ENCODE data around the gene KCNQ1. TPM values are rescaled to one million over a fixed set of nuclear protein-coding genes. Genes with fewer than 3 reads are reported as not detected.

The KCNQ1 gene
- total and polyA plus RNA-seq, 2 experiments from 2014 or later, result 0.45 to 0.87 TPM

DNA sequence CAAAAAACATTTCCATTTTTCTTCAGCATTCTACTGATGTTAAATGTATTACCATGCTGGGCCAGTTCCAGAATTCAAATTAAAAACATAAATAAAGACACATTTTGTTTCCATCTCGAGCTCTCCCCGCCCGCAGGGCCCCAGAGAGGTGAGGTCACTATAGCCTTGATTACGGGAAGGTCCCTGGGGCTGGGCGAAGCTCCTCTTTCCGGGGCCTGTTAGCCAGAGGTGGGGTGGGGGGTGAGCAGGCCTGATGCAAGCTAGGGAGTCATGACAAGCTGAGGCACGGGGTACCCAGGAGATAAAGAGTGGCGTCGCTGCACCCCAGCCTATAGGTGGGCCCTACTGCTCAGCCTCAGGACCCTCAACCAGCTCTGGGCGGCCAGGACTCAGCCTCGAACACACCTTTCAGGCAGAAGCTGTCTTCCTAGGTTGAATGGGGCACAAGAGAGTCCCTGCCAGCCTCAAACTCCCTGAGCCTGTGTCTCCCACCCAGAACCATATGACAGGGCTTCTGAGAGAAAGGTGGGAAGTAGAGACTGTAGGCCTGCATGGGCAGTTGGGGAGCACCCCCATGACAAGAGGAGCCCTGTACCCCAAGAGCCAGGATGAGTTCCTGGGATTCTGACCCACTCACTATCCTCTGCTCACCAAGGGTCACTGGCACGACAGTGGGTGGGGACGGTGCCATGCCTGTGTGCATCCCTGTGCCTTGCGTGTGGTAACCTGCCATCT is 220.2 kb downstream of the KCNQ1 start:
- Mint-ChIP-seq H3K27ac (no peak overlapping the region), H3K27me3 (ENCODE audit: insufficient read depth, low read depth, poor library complexity) (peaks cover 25% of the 10 kb centered on the region), H3K4me1 (no peaks in the 10 kb centered on the region), H3K36me3 (ENCODE audit: low read depth) (peaks cover 78% of the 10 kb centered on the region), H3K9me3 (peaks cover 46% of the 10 kb centered on the region), H3K4me3 (no peak overlapping the region)
- Histone ChIP-seq H3K4me2 (no peak overlapping the region), H3K27me3 (ENCODE audit: insufficient read depth) (peaks cover 12% of the 10 kb centered on the region), H3K79me2 (replicated peaks; ENCODE audit: insufficient read depth) (no peaks in the 10 kb centered on the region), H4K20me1 (replicated peaks; ENCODE audit: insufficient read depth) (peaks cover 13% of the 10 kb centered on the region), H3K4me3 (no peak overlapping the region), H3F3A (replicated peaks; ENCODE audit: low read depth) (no peaks in the 10 kb centered on the region), H3K9me2 (ENCODE audit: insufficient read depth) (no peaks in the 10 kb centered on the region; the same call in 1 of the 2 replicates), H2AFZ (no peak overlapping the region), H3K27ac (ENCODE audit: low read depth) (no peak overlapping the region), H3K36me3 (ENCODE audit: insufficient read depth) (peaks cover 13% of the 10 kb centered on the region), H3K4me1 (ENCODE audit: insufficient read depth) (no peaks in the 10 kb centered on the region)
- TF ChIP-seq EZH2 (IDR thresholded peaks at IDR 0.05; ENCODE audit: low read depth, unreplicated experiment) (no peak), STAT1 (IDR thresholded peaks at IDR 0.05; ENCODE audit: unreplicated experiment) (no peak), ZNF331 (CRISPR knock-in tag; IDR thresholded peaks at IDR 0.05; ENCODE audit: low read depth) (no peak), EZH2phosphoT487 (IDR thresholded peaks at IDR 0.05; ENCODE audit: unreplicated experiment) (no peak), POLR2AphosphoS5 (IDR thresholded peaks at IDR 0.05; ENCODE audit: low read depth) (no peak), NANOG (IDR thresholded peaks at IDR 0.05; ENCODE audit: borderline replicate concordance) (no peak)
- TF ChIP-seq, protein P1, sequence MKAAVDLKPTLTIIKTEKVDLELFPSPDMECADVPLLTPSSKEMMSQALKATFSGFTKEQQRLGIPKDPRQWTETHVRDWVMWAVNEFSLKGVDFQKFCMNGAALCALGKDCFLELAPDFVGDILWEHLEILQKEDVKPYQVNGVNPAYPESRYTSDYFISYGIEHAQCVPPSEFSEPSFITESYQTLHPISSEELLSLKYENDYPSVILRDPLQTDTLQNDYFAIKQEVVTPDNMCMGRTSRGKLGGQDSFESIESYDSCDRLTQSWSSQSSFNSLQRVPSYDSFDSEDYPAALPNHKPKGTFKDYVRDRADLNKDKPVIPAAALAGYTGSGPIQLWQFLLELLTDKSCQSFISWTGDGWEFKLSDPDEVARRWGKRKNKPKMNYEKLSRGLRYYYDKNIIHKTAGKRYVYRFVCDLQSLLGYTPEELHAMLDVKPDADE (IDR thresholded peaks at IDR 0.05), result no peak
- TF ChIP-seq, protein P2, sequence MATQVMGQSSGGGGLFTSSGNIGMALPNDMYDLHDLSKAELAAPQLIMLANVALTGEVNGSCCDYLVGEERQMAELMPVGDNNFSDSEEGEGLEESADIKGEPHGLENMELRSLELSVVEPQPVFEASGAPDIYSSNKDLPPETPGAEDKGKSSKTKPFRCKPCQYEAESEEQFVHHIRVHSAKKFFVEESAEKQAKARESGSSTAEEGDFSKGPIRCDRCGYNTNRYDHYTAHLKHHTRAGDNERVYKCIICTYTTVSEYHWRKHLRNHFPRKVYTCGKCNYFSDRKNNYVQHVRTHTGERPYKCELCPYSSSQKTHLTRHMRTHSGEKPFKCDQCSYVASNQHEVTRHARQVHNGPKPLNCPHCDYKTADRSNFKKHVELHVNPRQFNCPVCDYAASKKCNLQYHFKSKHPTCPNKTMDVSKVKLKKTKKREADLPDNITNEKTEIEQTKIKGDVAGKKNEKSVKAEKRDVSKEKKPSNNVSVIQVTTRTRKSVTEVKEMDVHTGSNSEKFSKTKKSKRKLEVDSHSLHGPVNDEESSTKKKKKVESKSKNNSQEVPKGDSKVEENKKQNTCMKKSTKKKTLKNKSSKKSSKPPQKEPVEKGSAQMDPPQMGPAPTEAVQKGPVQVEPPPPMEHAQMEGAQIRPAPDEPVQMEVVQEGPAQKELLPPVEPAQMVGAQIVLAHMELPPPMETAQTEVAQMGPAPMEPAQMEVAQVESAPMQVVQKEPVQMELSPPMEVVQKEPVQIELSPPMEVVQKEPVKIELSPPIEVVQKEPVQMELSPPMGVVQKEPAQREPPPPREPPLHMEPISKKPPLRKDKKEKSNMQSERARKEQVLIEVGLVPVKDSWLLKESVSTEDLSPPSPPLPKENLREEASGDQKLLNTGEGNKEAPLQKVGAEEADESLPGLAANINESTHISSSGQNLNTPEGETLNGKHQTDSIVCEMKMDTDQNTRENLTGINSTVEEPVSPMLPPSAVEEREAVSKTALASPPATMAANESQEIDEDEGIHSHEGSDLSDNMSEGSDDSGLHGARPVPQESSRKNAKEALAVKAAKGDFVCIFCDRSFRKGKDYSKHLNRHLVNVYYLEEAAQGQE (IDR thresholded peaks at IDR 0.05; ENCODE audit: unreplicated experiment), result no peak
- TF ChIP-seq, protein P3, sequence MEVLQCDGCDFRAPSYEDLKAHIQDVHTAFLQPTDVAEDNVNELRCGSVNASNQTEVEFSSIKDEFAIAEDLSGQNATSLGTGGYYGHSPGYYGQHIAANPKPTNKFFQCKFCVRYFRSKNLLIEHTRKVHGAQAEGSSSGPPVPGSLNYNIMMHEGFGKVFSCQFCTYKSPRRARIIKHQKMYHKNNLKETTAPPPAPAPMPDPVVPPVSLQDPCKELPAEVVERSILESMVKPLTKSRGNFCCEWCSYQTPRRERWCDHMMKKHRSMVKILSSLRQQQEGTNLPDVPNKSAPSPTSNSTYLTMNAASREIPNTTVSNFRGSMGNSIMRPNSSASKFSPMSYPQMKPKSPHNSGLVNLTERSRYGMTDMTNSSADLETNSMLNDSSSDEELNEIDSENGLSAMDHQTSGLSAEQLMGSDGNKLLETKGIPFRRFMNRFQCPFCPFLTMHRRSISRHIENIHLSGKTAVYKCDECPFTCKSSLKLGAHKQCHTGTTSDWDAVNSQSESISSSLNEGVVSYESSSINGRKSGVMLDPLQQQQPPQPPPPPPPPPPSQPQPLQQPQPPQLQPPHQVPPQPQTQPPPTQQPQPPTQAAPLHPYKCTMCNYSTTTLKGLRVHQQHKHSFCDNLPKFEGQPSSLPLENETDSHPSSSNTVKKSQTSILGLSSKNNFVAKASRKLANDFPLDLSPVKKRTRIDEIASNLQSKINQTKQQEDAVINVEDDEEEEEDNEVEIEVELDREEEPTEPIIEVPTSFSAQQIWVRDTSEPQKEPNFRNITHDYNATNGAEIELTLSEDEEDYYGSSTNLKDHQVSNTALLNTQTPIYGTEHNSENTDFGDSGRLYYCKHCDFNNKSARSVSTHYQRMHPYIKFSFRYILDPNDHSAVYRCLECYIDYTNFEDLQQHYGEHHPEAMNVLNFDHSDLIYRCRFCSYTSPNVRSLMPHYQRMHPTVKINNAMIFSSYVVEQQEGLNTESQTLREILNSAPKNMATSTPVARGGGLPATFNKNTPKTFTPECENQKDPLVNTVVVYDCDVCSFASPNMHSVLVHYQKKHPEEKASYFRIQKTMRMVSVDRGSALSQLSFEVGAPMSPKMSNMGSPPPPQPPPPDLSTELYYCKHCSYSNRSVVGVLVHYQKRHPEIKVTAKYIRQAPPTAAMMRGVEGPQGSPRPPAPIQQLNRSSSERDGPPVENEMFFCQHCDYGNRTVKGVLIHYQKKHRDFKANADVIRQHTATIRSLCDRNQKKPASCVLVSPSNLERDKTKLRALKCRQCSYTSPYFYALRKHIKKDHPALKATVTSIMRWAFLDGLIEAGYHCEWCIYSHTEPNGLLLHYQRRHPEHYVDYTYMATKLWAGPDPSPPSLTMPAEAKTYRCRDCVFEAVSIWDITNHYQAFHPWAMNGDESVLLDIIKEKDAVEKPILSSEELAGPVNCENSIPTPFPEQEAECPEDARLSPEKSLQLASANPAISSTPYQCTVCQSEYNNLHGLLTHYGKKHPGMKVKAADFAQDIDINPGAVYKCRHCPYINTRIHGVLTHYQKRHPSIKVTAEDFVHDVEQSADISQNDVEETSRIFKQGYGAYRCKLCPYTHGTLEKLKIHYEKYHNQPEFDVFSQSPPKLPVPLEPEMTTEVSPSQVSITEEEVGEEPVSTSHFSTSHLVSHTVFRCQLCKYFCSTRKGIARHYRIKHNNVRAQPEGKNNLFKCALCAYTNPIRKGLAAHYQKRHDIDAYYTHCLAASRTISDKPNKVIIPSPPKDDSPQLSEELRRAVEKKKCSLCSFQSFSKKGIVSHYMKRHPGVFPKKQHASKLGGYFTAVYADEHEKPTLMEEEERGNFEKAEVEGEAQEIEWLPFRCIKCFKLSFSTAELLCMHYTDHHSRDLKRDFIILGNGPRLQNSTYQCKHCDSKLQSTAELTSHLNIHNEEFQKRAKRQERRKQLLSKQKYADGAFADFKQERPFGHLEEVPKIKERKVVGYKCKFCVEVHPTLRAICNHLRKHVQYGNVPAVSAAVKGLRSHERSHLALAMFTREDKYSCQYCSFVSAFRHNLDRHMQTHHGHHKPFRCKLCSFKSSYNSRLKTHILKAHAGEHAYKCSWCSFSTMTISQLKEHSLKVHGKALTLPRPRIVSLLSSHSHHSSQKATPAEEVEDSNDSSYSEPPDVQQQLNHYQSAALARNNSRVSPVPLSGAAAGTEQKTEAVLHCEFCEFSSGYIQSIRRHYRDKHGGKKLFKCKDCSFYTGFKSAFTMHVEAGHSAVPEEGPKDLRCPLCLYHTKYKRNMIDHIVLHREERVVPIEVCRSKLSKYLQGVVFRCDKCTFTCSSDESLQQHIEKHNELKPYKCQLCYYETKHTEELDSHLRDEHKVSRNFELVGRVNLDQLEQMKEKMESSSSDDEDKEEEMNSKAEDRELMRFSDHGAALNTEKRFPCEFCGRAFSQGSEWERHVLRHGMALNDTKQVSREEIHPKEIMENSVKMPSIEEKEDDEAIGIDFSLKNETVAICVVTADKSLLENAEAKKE (CRISPR knock-in tag; IDR thresholded peaks at IDR 0.05), result no peak
- DNase-seq (ENCODE audit: low spot score) (no peak), ATAC-seq (no peak)

Measured in GM23338 (cell line).